Cardiac fibroblast (primary cell): ENCODE results near the gene IQGAP2.
A peak's percentile ranks its signal among the peaks of the same experiment; 100 is the strongest.

ENCODE experiments used
- DNase-seq, 2 donors: peaks; one replicate each; pipeline versions ENCODE4 v3.0.0 to v3.0.0-alpha.2; 2010; ENCODE audit warnings: low read depth in 2 of 2
- H3K4me3 ChIP-seq, 2 donors: replicated peaks in 1 of 2; 1 replicate in 1 of 2; 2 replicates in 1 of 2; pipeline ENCODE4 v1.5.1; 2011; ENCODE audit warnings: low read depth in 2 of 2, low read length in 2 of 2, mild to moderate bottlenecking in 2 of 2, moderate library complexity in 1 of 2
- CTCF ChIP-seq: IDR thresholded peaks from one replicate; pipeline ENCODE4 v1.5.1; 2011; ENCODE audit warnings: low read depth, mild to moderate bottlenecking, low read length, inconsistent platforms

Gene IQGAP2

GRCh38 chr5:76634661-76635060, 231.6 kb downstream of the IQGAP2 start:
- TF ChIP-seq CTCF: no peak
- H3K4me3 ChIP-seq: no peak overlapping the region
- DNase-seq: no peak

GRCh38 chr5:76637490-76637889, 234.4 kb downstream of the IQGAP2 start:
- H3K4me3 ChIP-seq: no peak overlapping the region
- no peak for DNase-seq
- TF ChIP-seq CTCF: no peak

- no peak overlapping the region for H3K4me3 ChIP-seq
- TF ChIP-seq CTCF: no peak
- peak in 1 of 2 donors; percentile 39 for DNase-seq
These were observed 235.4 kb downstream of the IQGAP2 start for GRCh38 chr5:76638479-76638878.

GRCh38 chr5:76641514-76642120, 238.5 kb downstream of the IQGAP2 start:
- H3K4me3 ChIP-seq: no peak overlapping the region
- peak; percentile 86 for TF ChIP-seq CTCF
- DNase-seq: peak; percentile 85 to 89

GRCh38 chr5:76642390-76643040, 239.4 kb downstream of the IQGAP2 start:
- DNase-seq: peak; percentile 36 to 72
- TF ChIP-seq CTCF: no peak
- H3K4me3 ChIP-seq: no peak overlapping the region

GRCh38 chr5:76643371-76643770, 240.3 kb downstream of the IQGAP2 start:
- no peak for TF ChIP-seq CTCF
- DNase-seq: no peak
- no peak overlapping the region for H3K4me3 ChIP-seq

GRCh38 chr5:76649140-76649539, 246.1 kb downstream of the IQGAP2 start:
- no peak overlapping the region for H3K4me3 ChIP-seq
- DNase-seq: no peak
- TF ChIP-seq CTCF: no peak
